NCI-H2171 (cell line): ENCODE results near the gene SPTLC1.
A peak's percentile ranks its signal among the peaks of the same experiment; 100 is the strongest.
"Not testable (repeated sequence)": the region's sequence is repeated elsewhere in the genome, so short reads cannot be mapped to it uniquely, and the experiment has no call there.

Source experiments
- DNase-seq: peaks from one replicate; lab custom pipeline; 2025; lab: John Stamatoyannopoulos, UW

SPTLC1 gene, protein sequence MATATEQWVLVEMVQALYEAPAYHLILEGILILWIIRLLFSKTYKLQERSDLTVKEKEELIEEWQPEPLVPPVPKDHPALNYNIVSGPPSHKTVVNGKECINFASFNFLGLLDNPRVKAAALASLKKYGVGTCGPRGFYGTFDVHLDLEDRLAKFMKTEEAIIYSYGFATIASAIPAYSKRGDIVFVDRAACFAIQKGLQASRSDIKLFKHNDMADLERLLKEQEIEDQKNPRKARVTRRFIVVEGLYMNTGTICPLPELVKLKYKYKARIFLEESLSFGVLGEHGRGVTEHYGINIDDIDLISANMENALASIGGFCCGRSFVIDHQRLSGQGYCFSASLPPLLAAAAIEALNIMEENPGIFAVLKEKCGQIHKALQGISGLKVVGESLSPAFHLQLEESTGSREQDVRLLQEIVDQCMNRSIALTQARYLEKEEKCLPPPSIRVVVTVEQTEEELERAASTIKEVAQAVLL

DNA sequence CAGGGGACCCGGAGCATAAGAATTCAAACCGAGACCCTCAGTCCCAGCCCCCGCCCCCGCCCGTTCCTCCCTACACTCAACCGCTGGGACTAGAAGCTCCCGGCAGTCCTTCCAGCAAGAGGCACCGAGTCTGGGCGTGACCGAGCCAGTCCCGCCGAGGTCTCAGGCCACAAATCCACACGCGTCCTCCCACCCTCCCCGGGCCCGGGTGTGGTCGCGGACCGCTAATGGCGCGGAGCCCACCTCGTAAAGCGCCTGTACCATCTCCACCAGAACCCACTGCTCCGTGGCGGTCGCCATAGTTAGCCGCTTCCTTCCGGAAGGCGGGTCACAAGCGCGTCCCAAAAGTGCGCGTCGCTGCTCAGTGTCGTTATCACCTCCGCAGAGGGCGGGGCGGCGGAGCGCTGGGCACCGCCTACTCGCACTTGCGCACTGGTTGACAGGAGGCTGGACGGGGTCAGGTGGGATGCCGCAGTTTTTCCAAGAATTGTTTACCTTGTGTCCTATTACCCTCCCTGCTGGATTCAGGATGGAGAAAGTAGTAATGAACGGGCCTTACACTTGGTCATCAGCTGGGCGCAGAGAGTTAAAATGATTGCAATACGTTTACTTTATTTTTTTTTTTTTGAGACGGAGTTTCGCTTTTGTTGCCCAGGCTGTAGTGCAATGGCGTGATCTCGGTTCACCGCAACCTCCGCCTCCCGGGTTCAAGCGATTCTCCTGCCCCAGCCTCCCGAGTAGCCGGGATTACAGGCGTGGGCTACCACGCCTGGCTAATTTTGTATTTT, at the start of gene SPTLC1:
SPTLC1 (minus strand) TSS at position 343 of the 788 bp plus-strand sequence; CDS start at position 300, 43 bp downstream.
- DNase-seq = peak; percentile 92

DNA sequence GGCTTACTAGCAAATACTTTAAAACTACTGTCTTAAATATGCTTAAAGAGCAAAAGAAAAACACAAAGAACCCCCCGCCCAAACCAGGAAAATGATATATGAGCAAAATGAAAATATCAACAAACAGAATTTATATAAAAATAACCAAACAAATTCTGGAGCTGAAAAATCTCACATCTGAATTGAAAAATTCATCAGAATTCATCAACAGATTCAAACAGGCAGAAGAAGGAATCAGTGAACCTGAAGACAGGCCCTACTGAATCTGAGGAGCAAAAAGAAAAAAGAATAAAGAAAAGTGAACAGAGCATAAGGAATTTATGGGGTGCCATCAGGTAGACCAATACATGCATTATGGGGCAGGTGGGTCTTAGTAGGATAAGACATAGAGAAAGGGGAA, 49.8 kb upstream of the SPTLC1 start:
- no peak for DNase-seq

DNA sequence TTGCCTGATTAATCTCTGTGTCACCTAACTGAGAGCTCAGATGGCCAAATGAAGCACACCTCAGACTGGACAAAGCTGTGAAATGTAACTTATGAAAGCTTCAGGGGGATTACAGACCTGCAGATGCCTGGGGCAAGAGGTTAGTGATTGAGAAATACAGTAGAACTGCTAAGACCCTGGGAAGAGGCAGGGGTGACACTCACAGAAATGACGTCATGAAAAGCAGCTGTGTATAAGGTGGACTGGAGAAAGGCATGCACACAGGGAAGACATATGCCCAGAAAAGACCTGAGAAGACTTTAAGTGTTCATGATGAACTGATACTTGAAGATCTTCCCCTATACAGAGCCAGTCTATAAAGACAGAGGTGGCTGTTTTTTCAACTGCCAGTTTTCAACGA, 49.3 kb upstream of the SPTLC1 start:
- DNase-seq = no peak

DNA sequence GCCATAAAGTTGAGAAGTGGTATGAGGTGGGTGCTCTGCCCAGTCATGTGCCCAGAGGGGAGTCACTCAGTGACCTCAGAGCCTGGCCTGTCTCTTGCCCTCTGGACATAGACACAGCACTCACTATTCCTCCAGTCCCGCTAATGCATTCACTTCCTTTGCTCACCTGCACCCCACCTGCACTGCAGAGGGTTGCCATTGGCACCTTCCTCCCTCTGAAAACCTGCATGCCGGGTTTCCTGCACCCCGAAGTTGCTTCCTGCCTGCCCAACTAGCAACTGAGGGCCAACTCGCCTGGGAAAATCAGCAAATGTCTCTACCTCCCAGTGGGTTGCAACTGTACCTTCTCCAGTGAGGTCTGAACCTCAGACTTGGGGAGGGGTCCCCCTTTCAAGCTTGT, 48.1 kb upstream of the SPTLC1 start:
- DNase-seq = no peak

DNA sequence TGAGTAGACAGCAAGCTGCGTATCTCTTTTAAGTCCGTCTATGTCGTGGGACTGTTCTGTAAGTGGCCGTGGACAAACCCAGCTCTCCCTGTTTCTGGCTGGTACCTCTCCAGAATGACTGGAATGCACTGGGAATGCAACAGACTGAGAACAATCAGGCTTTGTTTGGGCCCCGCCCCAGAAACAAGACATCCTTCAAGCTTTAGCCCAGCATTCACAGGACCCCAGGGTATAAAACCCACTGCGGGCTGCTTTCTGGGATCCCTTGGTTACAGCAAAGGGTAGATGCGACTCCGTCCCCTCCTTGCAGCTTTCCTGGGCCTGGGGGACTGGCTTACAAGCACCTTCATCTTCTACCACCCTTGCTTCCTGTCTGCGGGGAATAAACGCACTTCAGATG, 45.6 kb upstream of the SPTLC1 start:
- DNase-seq = no peak

DNA sequence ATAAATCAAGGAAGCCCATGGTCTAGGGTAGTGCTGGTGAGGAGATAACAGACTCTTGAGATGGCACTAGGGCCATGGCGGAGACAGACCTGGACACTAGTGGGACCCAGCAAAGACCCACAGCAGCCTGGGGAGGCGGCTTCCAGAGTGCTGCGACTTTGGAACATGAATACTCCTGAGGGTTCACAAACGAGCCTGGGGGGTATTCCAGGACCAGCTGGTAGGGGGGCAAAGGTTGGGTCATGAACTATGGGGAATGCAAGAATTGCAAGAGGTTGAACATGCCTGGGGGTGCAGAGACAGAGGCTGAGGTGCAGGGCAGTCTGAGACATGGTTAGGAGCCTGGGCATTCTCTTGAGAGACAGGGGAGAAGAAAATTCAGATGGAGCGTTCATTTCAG, 43.8 kb upstream of the SPTLC1 start:
- DNase-seq = no peak

DNA sequence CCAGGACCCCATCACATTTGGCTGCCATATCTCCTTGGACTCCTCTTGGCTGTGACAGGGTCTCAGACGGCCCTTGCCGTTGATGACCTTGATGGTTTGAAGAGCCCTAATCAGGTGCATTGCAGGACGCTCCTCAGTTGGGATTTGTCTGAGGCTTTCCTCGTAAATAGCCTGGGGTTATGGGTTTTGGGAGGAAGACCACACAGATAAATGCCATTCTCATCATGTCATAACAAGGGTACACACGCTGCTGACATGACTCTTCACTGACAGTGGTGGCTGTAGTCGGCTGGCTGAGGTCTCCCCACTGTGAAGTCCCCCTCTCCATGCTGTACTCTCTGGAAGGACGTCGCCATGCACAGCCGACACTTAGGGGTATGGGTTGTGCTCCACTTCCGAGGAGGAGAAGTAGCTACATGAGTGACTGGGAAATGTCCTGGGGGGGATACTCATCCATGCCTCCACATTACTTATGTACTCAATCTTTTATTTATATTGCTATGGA, 42.9 kb upstream of the SPTLC1 start:
- no peak for DNase-seq

DNA sequence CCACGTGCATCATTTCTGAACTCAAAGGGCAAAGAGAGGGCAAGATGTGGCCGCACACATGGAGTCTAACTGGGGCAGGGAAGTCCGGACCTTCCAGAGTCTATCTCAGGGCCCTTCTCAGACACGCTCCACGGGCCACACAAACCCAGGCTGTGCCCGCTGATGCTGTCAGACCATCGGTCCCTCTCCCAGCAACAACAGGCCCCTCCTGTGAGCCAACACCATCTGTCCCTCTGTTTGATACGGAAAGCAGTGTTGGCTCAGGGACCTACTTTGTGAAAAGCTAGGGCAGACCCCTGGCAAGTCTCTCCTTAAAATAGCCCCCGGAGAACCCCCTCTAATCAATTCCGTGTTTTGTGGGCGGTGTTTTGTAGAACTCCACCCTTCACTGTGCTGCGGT, 40.5 kb upstream of the SPTLC1 start:
- peak; percentile 51 for DNase-seq

DNA sequence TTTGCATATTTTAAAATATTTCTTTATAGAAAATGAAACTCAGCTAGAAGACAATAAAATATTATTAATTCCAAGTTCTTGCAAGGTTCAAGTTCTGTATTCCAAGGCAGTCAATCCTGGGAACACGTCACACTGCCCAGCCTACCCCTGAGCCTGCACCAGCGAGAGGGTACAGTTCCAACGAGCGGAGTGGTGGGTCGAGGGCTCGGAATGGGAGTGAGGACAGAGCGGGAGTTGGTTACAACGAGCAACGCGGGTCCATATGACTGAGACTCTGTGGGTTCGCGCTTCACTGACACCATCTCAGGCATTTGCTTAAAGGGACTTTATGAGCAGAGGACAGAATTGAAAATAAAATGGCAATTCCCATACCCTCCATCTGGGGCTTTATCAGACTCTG, 40.0 kb upstream of the SPTLC1 start:
- DNase-seq = no peak

DNA sequence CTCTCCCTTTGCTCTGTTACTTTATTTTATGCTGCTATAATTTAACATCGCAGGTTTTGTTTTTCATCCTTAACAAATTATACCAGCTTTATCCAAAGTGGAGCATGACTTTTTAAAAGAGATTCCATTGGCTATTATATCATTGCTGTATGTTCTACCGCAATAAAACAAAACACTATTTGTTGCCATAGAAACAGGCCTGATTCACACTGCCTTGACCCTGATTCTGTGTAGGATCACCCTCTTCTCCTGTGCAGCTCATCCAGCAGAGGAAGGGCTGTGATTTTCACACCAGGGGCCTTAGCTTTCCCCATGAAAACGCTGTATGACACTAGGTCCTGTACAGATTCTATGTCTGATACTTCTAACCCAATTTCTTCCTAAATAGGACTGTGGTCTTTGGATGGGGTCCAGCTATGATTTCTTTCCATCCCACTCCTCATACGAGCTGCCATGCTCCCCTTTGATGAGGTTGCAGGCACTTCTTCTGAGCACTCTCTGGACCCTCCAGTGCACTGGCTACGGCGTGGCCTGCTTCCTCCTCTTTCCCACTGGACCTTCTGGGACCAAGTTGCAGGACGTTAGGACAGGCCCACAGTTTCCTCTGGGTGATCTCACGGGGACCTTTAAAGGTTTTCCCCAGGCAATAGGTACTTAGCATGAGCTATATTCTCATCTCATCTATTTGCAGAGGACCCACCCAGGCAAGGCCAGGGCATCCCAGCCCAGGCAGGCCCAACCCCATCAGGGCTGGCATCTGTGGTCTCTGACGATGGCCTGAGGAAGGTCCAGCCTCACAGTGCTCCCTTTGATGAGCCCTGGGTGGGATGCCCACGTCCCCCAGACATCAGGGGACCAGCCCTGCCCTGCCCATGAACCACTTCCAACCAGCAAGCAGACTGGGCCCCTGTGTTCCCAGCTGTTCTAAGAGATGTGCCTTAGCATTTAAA, 38.5 kb upstream of the SPTLC1 start:
- not testable (repeated sequence) for DNase-seq

DNA sequence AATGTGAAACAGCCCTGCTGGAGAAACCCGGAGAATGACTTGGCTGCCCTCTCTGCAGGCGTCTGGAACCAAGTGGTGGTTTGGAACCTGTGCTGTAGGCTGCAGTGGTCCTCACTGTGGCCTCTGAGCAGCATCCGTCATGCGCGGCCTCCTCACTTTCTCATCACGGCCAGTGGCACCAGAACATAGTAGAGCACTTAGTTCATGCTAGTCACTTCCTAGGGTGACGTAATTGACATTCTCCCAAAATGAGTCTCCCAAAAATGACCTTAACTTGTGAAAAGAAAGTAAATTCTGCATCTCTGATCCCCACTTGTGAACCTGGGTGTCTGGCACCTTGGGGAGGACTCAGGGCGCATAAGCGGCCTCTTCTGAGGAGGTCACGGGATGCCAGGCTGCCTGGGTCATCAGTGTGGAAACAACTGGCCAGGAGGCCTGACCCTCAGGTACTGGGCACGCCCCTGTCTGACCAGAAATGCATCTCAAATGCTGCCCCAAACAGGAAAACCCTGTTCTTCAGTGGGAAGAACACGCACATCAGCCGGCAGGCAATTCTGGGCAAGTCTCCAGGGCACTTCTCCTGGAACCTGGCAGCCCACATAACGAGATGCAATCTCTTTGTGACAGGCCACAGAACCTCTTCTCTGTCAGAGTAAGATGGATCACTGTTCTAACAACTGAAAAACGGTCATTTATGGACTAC, 36.6 kb upstream of the SPTLC1 start:
- DNase-seq = no peak

DNA sequence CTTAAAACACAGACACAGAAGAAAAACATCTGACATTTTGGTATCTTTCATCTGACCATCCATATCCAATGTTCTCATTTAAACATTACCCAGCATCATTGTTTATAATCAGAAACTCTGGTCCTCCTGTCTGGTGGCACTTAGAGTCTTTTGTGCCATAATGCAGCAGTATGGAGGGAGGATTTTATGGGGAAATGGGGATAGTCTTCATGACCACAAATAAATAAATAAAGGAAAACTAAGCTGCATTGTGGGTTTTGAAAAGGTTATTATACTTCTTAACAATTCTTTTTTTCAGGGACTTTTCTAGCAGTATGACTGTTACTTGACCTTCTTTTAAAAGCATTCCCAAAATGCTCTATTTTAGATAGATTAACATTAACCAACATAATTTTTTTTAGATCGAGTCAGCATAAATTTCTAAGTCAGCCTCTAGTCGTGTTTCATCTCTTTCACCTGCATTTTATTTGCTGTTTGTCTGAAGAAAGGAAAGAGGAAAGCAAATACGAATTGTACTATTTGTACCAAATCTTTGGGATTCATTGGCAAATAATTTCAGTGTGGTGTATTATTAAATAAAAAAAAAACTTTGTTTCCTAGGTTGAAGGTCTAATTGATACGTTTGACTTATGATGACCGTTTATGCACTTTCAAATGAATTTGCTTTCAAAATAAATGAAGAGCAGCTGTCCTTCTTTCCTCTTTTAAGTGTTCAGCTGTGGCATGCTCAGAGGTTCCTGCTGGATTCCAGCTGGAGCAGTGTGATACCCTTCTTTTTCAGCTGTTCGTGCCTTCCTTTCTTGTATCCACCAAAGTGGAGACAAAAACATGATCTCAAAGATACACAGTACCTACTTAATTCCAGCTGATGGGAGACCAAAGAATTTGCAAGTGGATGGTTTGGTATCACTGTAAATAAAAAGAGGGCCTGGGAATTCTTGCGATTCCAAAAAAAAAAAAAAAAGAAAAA, 35.6 kb upstream of the SPTLC1 start:
- not testable (repeated sequence) for DNase-seq

DNA sequence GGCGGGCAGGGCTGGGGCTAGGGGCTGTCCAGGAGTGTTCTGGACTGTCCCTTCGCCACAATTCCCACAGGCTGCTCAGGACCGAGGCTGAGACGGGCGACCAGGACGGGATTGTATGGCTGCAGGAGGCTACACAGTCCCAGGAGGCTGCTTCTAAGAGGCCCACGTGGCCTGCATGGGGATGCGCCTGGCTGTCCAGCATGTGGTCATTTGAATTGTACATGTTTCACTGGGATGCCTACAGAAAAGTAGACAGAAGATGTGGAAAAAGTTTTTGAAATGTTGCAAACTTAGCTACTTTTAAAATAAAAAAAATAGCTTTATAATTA, 32.6 kb upstream of the SPTLC1 start:
- no peak for DNase-seq

DNA sequence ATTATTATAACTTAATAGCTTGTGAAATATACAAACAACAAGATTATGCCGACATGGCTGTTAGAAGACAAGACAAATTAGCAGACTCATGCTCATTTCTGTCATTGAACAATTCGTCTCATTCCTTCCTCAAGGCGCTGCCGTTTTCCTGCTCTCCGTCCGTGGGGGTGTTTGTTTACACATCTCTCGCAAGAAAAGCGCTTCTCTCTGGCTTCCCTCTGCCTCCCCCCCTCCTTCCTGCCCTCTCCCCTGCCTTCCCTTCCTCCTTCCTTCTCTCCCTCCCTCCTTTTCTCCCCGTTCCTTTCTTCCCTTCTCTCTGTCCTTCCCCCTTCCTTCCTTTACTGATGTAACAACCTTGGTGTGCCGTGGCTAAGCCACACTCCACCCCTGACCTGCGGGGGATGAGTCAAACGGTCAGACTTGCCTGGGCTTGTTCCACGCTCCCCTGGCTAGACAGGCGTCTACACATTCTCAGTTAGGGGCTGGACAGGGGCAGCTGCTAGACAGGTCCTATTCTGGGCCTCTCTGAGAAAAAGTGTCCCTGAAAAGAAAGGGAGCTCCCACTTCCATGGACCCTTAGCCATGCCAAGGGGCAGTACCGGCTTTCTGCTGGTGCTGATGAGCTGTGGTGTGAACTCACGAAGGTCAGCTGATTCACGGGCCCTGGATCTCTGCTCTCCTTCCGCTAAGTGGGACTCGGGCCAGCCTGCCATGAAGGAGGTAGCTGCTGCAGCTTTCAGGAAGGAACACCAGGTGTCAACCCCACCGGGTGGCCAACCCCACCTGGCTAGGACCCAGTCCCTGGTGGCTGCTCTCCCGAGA, 32.0 kb upstream of the SPTLC1 start:
- DNase-seq = no peak

DNA sequence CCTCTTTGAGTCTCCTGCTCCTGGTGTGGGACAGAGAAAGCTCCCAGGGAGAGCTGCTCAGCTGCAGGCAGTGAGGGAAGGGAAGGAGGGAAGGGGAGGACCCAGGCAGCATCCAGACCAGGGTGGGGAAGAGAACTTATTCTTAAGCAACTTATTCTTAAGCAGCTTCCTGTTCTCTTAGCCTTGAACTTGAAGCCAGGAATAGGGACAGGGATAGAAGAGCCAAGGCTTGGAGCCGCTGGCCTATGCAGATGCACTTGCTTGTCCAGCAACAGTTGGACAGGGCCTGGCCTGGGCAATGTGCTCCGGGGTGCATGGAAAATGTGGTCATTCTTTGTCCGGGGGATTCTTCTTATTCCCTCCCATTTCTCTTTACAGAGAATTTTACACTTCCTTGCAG, 31.4 kb upstream of the SPTLC1 start:
- DNase-seq = no peak

DNA sequence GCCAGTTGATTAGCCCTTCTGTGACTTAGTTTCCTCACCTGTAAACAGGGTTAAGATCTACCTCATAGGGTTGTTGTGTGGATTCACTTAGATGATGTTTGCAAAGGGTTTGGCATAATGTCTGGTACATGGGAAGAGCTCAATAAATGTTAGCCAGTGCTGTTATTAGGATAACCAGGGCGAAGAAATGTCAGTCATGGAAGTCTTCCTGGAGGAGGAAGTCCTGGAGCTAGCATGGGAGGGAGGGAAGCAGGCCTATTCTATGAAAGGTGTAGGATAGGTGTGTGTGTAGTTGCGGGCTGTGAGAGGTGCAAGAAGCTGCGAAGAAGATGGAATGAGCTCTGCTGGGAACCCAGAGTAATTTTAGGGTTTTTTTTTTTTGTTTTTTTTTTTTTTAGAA, 30.6 kb upstream of the SPTLC1 start:
- not testable (repeated sequence) for DNase-seq

DNA sequence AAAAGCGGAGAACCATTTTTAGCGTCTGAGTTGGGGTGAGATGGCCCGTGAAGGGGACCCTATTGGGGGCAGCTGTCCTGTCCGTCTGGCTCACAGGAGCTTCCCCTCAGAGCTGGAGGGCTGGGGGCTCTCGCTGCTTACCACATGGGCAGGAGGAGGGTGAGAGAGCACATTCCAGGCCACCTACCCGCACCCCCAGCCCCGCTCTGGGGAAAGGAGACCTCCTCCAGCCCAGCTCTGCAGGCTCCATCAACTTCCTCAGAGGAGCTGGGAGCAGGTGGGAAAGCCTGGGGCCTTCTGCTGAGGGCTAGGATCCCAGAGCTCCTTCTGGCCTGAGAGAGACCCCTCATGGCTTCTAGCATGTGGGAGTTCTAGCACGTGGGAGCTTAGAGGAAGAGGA, 27.1 kb upstream of the SPTLC1 start:
- no peak for DNase-seq

DNA sequence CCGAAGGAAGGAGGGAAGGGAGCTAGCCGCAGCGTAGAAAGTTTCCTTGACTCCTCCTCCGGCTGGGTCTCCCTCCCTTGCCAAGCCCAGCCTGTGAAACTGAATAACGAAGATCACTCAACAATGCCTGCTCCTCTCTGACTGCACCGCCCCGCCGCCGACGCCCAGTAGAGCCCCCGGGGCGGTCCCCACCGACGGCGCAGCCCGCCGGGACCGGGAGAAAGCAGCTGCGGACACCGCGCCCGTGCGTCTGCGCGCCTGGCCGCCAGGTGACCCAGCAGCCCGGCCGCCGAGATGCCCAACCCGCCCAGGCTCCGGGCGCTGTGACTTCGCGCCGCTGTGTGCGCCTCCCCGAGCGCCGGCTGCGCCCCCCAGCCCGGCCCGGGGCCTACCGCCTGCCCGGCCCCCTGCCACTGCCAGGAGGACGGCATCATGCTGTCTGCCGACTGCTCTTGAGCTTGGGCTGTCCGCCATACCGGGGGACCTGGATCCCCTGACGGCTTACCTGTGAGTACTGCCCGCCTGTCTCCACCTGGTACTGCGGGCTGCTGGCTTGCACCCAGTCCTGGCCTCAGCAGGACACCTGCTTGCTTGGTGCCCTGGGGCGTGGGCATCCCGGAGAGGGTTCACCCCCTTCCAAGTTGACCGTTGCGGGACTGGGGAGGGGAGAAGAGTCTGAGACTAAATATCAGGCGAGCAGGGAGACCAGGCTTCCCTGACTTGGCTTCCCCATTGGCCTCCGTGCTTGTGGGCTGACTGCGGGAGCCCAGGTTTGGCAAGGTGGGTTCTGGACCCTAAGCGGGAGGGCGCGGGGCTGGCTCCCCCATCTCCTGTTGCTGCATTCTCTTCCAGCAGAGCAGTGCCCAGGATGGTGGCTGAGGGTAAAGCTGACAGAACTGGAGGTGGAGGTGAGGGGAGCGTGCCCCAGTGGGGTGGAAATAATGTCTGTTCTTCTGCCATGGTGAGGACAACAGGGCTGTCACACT, 26.2 kb upstream of the SPTLC1 start:
- DNase-seq = no peak
